ENCODE measurements around the gene FLII. TPM values are rescaled to one million over a fixed set of nuclear protein-coding genes. Genes with fewer than 3 reads are reported as not detected.

The FLII gene
- total and polyA plus RNA-seq, 2 of the 13 experiments (the other 11 are each of a cell fraction or from before 2014, with no cell fraction given): 130 to 303 TPM

GRCh38 chr17:18260332-18261145, 2.0 kb upstream of the FLII start, which contains the start of gene MIEF2 (continued):
- TF ChIP-seq ZNF513 (CRISPR knock-in tag; conservative IDR thresholded peaks at IDR 0.05): no peak
- TF ChIP-seq HNRNPL (IDR thresholded peaks at IDR 0.05; ENCODE audit: low read depth, low read length): 0 out of 2 replicates have a peak, but pooled peaks have one; percentile 53
- TF ChIP-seq ZNF564 (CRISPR knock-in tag; IDR thresholded peaks at IDR 0.05): no peak
- TF ChIP-seq NCOA5 (CRISPR knock-in tag; IDR thresholded peaks at IDR 0.05): no peak
- no peak; the same call in 1 of the 2 replicates for TF ChIP-seq ZNF598 (CRISPR knock-in tag; IDR thresholded peaks at IDR 0.05; ENCODE audit: borderline replicate concordance)
- no peak for TF ChIP-seq ZNF614 (CRISPR knock-in tag; IDR thresholded peaks at IDR 0.05; ENCODE audit: borderline replicate concordance)
- no peak for TF ChIP-seq GLMP (CRISPR knock-in tag; IDR thresholded peaks at IDR 0.05; ENCODE audit: borderline replicate concordance)
- no peak for TF ChIP-seq DBP (CRISPR knock-in tag; IDR thresholded peaks at IDR 0.05; ENCODE audit: not compliant biosample characterization)
- no peak for TF ChIP-seq REL (CRISPR knock-in tag; conservative IDR thresholded peaks at IDR 0.05)
- peak; percentile 79 for TF ChIP-seq POLR2AphosphoS5 (IDR thresholded peaks at IDR 0.05; ENCODE audit: low read depth, low read length)
- 0 out of 2 replicates have a peak, but pooled peaks have one; percentile 35 for TF ChIP-seq ZNF503 (CRISPR knock-in tag; IDR thresholded peaks at IDR 0.05)
- no peak for TF ChIP-seq FOXK2 (IDR thresholded peaks at IDR 0.05)
- peak; percentile 95 for TF ChIP-seq SP4 (CRISPR knock-in tag; IDR thresholded peaks at IDR 0.05)
- TF ChIP-seq ZBTB43 (CRISPR knock-in tag; conservative IDR thresholded peaks at IDR 0.05): no peak

Measured in HepG2 (cell line).